COLO668 (cell line): ENCODE data around the gene CHPT1.
"Not testable (repeated sequence)": the region's sequence is repeated elsewhere in the genome, so short reads cannot be mapped to it uniquely, and the experiment has no call there.

ENCODE experiments used
- DNase-seq: peaks from one replicate; lab custom pipeline; 2025; ENCODE audit not compliant: unreplicated experiment; lab: John Stamatoyannopoulos, UW

Gene CHPT1

GRCh38 chr12:101719566-101719965 lies 22.1 kb downstream of the CHPT1 start:
- no peak for DNase-seq

DNA sequence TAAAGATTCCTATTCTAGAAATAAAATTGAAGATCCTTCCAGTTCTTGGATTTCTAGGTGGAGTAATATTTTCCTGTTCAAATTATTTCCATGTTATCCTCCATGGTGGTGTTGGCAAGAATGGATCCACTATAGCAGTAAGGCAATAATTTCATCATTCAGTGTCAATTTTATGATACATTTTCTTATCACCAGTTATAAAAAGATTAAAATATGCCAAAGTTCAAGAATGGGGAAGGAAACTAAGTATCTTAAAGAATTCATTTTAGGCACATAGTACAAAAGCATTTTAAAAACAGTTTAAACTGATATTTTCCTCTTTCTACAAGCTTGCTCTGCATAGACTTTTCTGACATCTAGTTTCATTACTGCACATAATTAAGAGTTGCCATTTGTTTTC lies 22.7 kb downstream of the CHPT1 start:
- DNase-seq = no peak

DNA sequence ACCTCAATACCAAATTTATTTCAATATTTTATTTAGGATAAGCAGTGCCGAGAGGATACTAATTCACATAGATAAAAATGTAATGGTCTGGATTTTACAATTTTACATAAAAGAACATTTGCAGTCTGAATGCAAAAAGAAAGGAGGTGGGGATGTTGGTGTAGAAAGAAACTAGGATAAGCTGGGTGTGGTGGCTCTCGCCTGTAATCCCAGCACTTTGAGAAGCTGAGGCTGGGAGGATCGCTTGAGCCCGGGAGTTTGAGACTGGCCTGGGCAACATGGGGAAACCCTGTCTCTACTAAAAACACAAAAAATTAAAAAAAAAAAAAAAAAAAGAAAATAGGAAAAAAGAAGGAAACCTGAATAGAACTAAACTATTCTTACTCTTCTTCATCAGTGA lies 25.0 kb downstream of the CHPT1 start:
- no peak for DNase-seq

DNA sequence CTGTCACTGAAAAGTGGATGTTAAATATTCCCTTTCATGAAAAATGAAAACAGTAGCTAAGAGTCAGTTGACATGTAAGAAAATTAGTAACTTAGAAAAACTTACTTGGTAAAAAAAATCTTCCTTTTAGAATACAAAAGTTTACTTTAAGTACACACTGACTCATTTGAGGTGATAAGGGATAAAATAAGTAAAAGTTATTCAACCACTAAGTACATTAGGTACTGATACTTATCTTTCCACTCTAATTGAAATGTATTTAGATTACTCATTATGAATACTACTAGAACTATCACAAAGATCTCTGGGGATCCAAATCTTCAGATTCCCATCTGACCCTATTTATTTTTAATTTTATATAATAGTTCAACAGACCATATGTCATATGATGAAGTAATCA lies 29.7 kb downstream of the CHPT1 start:
- no peak for DNase-seq

DNA sequence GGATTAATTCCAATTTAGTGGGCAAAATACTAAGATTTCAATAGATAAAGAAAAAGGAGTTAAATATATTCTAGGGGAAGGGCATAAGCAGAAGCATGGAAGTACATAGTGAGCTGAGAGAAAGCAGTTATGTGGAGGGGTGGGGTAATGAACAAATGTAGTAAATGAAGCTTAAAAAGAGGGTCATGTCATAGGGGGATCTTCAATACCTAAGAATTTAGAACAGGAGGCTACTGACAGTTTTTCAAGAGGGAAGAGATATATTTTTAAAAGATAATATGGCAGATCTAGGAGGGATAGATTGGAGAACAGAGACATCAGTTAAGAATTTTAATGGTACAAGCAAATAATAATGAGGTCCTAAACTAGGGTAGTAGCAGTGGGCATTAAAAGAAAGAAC lies 32.4 kb downstream of the CHPT1 start:
- no peak for DNase-seq

- DNase-seq = no peak
Observed at GRCh38 chr12:101732318-101732717, 34.9 kb downstream of the CHPT1 start.

- DNase-seq = no peak
Observed at GRCh38 chr12:101733166-101733565, 35.7 kb downstream of the CHPT1 start.

DNA sequence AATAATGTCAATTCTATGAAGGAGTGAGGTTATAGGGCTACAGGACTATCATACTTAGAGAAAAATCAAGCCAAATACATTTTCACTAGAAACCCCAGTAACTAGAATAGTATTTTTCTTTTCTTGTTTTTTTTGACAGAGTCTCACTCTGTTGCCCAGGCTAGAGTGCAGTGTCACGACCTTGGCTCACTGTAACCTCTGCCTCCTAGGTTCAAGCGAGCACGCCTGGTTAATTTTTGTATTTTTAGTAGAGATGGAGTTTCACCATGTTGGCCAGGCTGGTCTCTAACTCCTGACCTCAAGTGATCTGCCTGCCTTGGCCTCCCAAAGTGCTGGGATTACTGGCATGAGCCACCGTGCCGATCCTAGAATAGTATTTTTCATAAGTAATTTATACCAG lies 37.0 kb downstream of the CHPT1 start:
- not testable (repeated sequence) for DNase-seq

GRCh38 chr12:101737476-101737875 lies 40.0 kb downstream of the CHPT1 start:
- no peak for DNase-seq

- DNase-seq = no peak
Observed at GRCh38 chr12:101738920-101739665, 41.7 kb downstream of the CHPT1 start, which contains the start of gene SYCP3. TSS of gene SYCP3 (minus strand) at chr12:101739462. CDS start at chr12:101737935, 1,527 bp downstream.

- DNase-seq = no peak
Observed at GRCh38 chr12:101740566-101740965, 43.1 kb downstream of the CHPT1 start.

GRCh38 chr12:101740980-101741379 lies 43.5 kb downstream of the CHPT1 start:
- DNase-seq = no peak

GRCh38 chr12:101743242-101743641 lies 45.8 kb downstream of the CHPT1 start:
- DNase-seq = no peak

DNA sequence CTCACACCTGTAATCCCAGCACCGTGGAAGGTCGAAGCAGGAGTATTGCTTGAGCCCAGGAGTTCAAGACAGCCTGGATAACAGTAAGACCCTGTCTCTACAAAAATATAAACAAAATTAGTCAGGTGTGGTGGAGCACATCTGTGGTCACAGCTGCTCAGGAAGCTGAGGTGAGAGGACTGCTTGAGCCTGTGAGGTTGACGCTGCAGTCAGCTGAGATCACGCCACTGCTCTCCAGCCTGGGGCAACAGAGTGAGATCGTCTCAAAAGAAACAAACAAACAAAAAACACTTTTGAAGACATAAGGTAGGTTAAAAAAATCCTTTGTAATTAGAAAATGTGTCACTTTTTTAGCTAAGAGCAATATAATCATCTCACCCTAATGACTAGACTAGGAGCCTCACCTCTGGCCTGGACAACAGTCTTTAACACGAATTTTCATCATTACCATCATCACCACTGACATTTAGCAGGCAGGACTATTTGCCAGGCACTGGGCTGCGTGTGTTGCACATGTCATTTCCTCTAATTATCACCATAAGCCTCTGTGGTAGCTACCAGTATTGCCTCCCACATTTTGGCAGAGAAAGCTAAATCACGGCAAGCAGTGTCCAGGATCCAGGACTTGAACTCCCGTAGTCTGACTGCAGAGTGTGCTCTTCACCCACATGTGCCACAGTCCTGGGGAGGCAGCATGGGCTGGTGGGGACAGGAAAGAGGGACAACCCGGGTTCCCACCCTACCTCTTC lies 46.5 kb downstream of the CHPT1 start:
- DNase-seq = no peak

DNA sequence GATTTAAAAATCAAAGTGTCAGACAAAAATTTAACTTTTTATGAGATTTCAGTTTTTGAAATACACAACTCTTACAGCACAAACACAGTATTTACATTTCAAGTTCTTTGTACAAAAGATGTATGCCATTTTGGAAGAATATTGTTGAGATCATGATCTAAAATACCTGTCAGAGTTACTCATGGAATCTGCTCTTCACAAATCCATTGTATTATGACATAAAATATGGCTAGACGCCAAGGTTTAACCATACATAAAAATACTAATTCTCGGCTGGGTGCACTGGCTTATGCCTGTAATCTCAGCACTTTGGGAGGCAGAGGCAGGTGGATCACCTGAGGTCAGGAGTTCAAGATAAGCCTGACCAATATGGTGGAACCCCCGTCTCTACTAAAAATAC lies 48.0 kb downstream of the CHPT1 start:
- no peak for DNase-seq

DNA sequence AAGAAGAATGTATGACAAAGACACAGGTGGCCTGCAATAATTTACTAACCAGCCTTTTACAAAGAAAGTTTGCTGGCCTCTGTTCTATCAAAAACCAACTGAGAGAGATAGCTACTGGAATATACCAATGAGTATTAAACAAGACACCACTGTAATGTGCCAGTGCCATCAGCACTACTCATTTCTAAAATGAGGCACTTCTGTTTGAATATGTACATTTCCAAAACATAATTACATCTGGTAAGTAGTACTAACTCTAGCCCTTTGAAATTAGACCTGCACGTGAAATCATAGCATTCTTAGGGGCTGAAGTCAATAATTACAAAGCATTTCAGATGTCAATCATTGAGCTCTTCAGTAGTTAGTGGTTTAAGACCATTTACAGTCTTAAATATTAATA lies 48.8 kb downstream of the CHPT1 start:
- DNase-seq = no peak

GRCh38 chr12:101746661-101747060 lies 49.2 kb downstream of the CHPT1 start:
- no peak for DNase-seq

GRCh38 chr12:101747697-101748096 lies 50.3 kb downstream of the CHPT1 start:
- no peak for DNase-seq

DNA sequence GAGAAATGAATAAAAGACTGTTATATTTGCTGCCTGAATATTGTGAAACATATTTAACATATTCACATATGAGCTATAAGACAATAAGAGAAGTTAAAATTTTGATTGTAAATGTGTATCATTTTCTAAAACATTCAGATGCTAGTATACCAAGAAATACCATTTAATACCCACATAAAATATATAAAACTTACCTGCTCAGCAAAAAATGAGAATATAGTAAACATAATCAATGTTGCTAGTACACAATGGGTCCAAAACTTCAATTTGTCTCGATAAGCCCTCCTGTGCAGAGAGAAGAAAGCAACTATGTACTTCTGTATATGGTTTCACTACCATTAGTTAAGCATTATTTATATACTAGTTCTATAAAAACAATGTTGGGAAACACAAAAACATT lies 51.5 kb downstream of the CHPT1 start:
- no peak for DNase-seq

DNA sequence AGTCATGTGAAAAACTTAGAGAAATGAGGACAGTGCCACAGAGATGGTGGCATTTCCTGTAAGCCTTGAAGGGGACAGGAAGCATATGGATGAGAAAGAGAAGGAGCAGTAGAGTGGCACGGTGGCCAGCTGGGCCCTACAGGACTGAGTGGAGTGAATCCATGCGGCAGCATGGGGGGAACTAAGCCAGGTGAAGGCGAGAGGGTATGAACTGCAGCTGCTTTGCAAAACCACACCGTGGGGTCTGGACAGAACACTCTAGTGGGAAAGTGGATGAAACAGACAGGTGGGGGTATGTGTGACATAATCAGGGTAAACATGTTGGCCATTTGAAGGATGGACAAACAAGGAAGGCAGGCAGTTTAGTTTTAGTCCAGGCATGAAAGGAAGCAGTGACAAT lies 52.2 kb downstream of the CHPT1 start:
- peak; percentile 16 for DNase-seq

DNA sequence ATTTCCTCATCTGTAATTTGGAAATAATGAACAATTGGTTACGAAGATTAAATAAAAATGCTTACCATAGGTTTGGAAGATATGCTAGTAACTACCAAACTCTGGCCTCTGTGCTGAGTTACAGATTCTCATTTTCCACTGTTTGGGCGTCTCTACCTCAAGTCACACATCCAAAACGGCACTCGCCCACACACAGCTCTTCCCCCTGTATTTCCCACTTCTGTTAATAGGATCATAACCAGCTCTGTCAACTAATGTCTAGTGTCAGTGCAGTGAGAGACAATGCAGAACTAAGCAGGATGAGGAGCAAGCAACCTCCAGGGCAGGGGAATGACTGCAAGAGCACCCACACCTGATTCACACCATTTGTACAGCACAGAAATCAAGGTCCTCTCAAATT lies 52.7 kb downstream of the CHPT1 start:
- DNase-seq = no peak

DNA sequence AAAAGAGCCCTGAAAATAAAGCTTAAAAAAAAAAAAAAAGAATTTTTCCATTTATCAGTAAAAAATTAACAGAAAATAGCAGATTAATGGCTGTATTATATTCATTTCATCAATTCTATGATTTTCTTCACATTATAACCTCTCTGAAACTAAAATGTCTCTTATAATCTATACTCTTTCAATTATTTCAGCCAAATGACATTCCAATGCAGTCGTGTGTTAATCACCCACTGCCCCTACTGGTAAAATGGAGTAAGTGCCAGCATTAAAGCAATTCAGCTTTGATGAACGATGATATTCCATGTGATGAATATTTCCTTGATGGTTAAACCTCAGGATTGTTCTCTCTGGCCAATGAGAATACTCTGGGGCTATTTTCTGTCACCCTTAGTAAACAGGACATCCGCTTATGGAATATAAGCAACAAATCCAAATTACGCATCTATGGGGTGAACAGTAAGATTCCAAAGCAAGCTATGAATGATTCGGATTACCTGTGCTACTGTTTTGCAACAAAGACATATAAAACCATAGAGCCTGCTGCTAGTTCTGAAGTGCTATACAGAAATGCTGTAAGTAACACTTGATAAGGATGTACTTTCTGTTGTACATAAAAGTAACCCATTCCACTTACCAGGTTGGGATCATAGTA lies 62.1 kb downstream of the CHPT1 start:
- peak; percentile 10 for DNase-seq
